HEK293T (cell line): Measurements from ENCODE around the gene DPY30.

Experiments used
- CTCF ChIA-PET: fragments of 350-600 bp; formaldehyde crosslinking; extraction: SDS; loops from one replicate; lab custom pipeline; 2021; ENCODE audit warnings: antibody characterized with exemption, inconsistent platforms; lab: Yijun Ruan, JAX
- POLR2A ChIA-PET: fragments of 350-600 bp; formaldehyde crosslinking; extraction: SDS; loops from one replicate; lab custom pipeline; 2020; ENCODE audit warnings: antibody characterized with exemption, inconsistent platforms; lab: Yijun Ruan, JAX
- DNase-seq: peaks from one replicate; pipeline ENCODE4 v3.0.0; 2012; ENCODE audit warnings: mixed read lengths; ENCODE audit errors: extremely low spot score
- ARNT ChIP-seq: fragments of 450-650 bp; IDR thresholded peaks from 2 replicates; pipeline ENCODE4 v1.6.1; 2017; ENCODE audit warnings: mild to moderate bottlenecking
- BHLHE40 ChIP-seq: fragments of 450-650 bp; IDR thresholded peaks from 2 replicates; pipeline ENCODE4 v1.6.1; 2016; ENCODE audit warnings: mild to moderate bottlenecking, moderate library complexity, borderline replicate concordance
- CTBP1 ChIP-seq: fragments of 450-650 bp; IDR thresholded peaks from 2 replicates; pipeline ENCODE4 v1.6.1; 2016; ENCODE audit warnings: borderline replicate concordance
- ELF4 ChIP-seq: fragments of 450-650 bp; IDR thresholded peaks from 2 replicates; pipeline ENCODE4 v1.6.1; 2017; ENCODE audit warnings: antibody characterized with exemption
- FOXA1 ChIP-seq: fragments of 450-650 bp; IDR thresholded peaks from 2 replicates; pipeline ENCODE4 v1.6.1; 2016; ENCODE audit warnings: mild to moderate bottlenecking
- FOXK2 ChIP-seq: fragments of 450-650 bp; IDR thresholded peaks from 2 replicates; pipeline ENCODE4 v1.6.1; 2016; ENCODE audit warnings: mild to moderate bottlenecking
- FOXM1 ChIP-seq: fragments of 450-650 bp; IDR thresholded peaks from 2 replicates; pipeline ENCODE4 v1.6.1; 2017; ENCODE audit warnings: mild to moderate bottlenecking, borderline replicate concordance
- HDGF ChIP-seq: fragments of 450-650 bp; IDR thresholded peaks from 2 replicates; pipeline ENCODE4 v1.6.1; 2017; ENCODE audit warnings: antibody characterized with exemption, borderline replicate concordance
- L3MBTL2 ChIP-seq: fragments of 450-650 bp; conservative IDR thresholded peaks from 2 replicates; pipeline ENCODE4 v1.6.1; 2016; ENCODE audit warnings: mild to moderate bottlenecking
- LEF1 ChIP-seq: fragments of 450-650 bp; IDR thresholded peaks from 2 replicates; pipeline ENCODE4 v1.6.1; 2017; ENCODE audit warnings: mild to moderate bottlenecking, borderline replicate concordance
- NFRKB ChIP-seq: fragments of 450-650 bp; IDR thresholded peaks from 2 replicates; pipeline ENCODE4 v1.6.1; 2016; ENCODE audit warnings: mild to moderate bottlenecking, moderate library complexity
- PKNOX1 ChIP-seq: fragments of 450-650 bp; IDR thresholded peaks from 2 replicates; pipeline ENCODE4 v1.6.1; 2016
- SP1 ChIP-seq: fragments of 450-650 bp; IDR thresholded peaks from 2 replicates; pipeline ENCODE4 v1.6.1; 2017
- SUZ12 ChIP-seq: fragments of 450-650 bp; IDR thresholded peaks from 2 replicates; pipeline ENCODE4 v1.6.1; 2016; ENCODE audit warnings: mild to moderate bottlenecking
- TARDBP ChIP-seq: fragments of 450-650 bp; IDR thresholded peaks from 2 replicates; pipeline ENCODE4 v1.6.1; 2016
- ZNF384 ChIP-seq: fragments of 450-650 bp; IDR thresholded peaks from 2 replicates; pipeline ENCODE4 v1.6.1; 2016

The DPY30 gene

GRCh38 chr2:31999438-31999837, 40.2 kb downstream of the DPY30 start:
- TF ChIP-seq LEF1 = no peak
- no peak for TF ChIP-seq CTBP1
- TF ChIP-seq ARNT = no peak
- no peak for TF ChIP-seq BHLHE40
- TF ChIP-seq FOXK2 = no peak
- no peak for TF ChIP-seq ELF4
- no peak for TF ChIP-seq ZNF384
- no peak for TF ChIP-seq SUZ12
- no peak for TF ChIP-seq FOXA1
- TF ChIP-seq SP1 = no peak
- no peak for TF ChIP-seq FOXM1
- TF ChIP-seq TARDBP = no peak
- no peak for TF ChIP-seq PKNOX1
- no peak for TF ChIP-seq L3MBTL2
- CTCF ChIA-PET = no interaction called here
- POLR2A ChIA-PET = no interaction called here
- DNase-seq = no peak

- ChIA-PET POLR2A (interaction anchor here (1.6 kb wide), 1 partner anchor 167 kb away, joined by 3 read pairs; the partner anchor contains the start of gene SLC30A6), CTCF (no interaction called here)
- TF ChIP-seq ARNT (no peak), L3MBTL2 (no peak), BHLHE40 (no peak), TARDBP (no peak), FOXA1 (no peak), NFRKB (no peak), FOXM1 (no peak), PKNOX1 (no peak), HDGF (no peak)
- DNase-seq = no peak
Observed at GRCh38 chr2:31998731-31999383, 40.7 kb downstream of the DPY30 start.

- ChIA-PET CTCF (no interaction called here), POLR2A (interaction anchor here (1.6 kb wide), 1 partner anchor 168 kb away, joined by 3 read pairs; the partner anchor contains the start of gene SLC30A6)
- TF ChIP-seq SUZ12 = no peak
- TF ChIP-seq ELF4 = no peak
- TF ChIP-seq PKNOX1 = no peak
- TF ChIP-seq ZNF384 = no peak
- no peak for TF ChIP-seq HDGF
- no peak for TF ChIP-seq FOXA1
- no peak for TF ChIP-seq SP1
- TF ChIP-seq NFRKB = no peak
- TF ChIP-seq BHLHE40 = no peak
- no peak for TF ChIP-seq ARNT
- TF ChIP-seq LEF1 = no peak
- no peak for TF ChIP-seq TARDBP
- no peak for TF ChIP-seq FOXM1
- TF ChIP-seq CTBP1 = no peak
- no peak for DNase-seq
Observed at GRCh38 chr2:31997653-31998052, 42.0 kb downstream of the DPY30 start.

- CTCF ChIA-PET = interaction anchor here (0.6 kb wide), 1 partner anchor 37 kb away, joined by 4 read pairs; no protein-coding TSS in a partner anchor
- TF ChIP-seq NFRKB = no peak
- TF ChIP-seq L3MBTL2 = no peak
- no peak for TF ChIP-seq HDGF
- no peak for TF ChIP-seq PKNOX1
- TF ChIP-seq FOXM1 = no peak
- TF ChIP-seq ARNT = no peak
- DNase-seq = no peak
- POLR2A ChIA-PET = interaction anchor here (1.6 kb wide), 1 partner anchor 169 kb away, joined by 3 read pairs; the partner anchor contains the start of gene SLC30A6
Observed at GRCh38 chr2:31996571-31997150, 42.9 kb downstream of the DPY30 start.

GRCh38 chr2:31992934-31993333, 46.7 kb downstream of the DPY30 start:
- ChIA-PET POLR2A (no interaction called here), CTCF (no interaction called here)
- no peak for DNase-seq
- no peak for TF ChIP-seq BHLHE40
- no peak for TF ChIP-seq ARNT
- no peak for TF ChIP-seq SP1
- no peak for TF ChIP-seq HDGF
- no peak for TF ChIP-seq LEF1
- no peak for TF ChIP-seq CTBP1

- TF ChIP-seq TARDBP (no peak), HDGF (no peak), PKNOX1 (no peak), ARNT (no peak), ZNF384 (no peak), LEF1 (no peak), FOXA1 (no peak), FOXM1 (no peak), CTBP1 (no peak), SP1 (no peak)
- ChIA-PET POLR2A (no interaction called here), CTCF (no interaction called here)
- DNase-seq = no peak
Observed at GRCh38 chr2:31992025-31992579, 47.5 kb downstream of the DPY30 start.
